Hepatocyte (in vitro differentiated cells): ENCODE measurements around the gene LAMA3. TPM values are rescaled to one million over a fixed set of nuclear protein-coding genes. Genes with fewer than 3 reads are reported as not detected.
A peak's percentile ranks its signal among the peaks of the same experiment; 100 is the strongest.

ENCODE experiments used
- DNase-seq: peaks from one replicate; pipeline ENCODE4 v3.0.0-alpha.2; 2016; ENCODE audit warnings: low spot score
- H2AFZ ChIP-seq: fragments of 200-600 bp; sonication (generic); 2 replicates; pipeline ENCODE4 v1.6.0; 2016; ENCODE audit warnings: antibody characterized with exemption, mild to moderate bottlenecking
- H3K27ac ChIP-seq: fragments of 200-600 bp; sonication (generic); 2 replicates; pipeline ENCODE4 v1.5.1; 2016; ENCODE audit warnings: mild to moderate bottlenecking
- H3K27me3 ChIP-seq: fragments of 200-600 bp; sonication (generic); 2 replicates; pipeline ENCODE4 v1.6.1; 2016
- H3K36me3 ChIP-seq: fragments of 200-600 bp; sonication (generic); replicated peaks from 2 replicates; pipeline ENCODE4 v1.5.1; 2016; ENCODE audit warnings: low read depth; ENCODE audit not compliant: insufficient read depth
- H3K4me1 ChIP-seq: fragments of 200-600 bp; sonication (generic); 2 replicates; pipeline ENCODE4 v1.5.1; 2016; ENCODE audit warnings: mild to moderate bottlenecking, moderate library complexity; ENCODE audit not compliant: insufficient read depth
- H3K4me2 ChIP-seq: fragments of 200-600 bp; sonication (generic); 2 replicates; pipeline ENCODE4 v1.6.0; 2016
- H3K4me3 ChIP-seq: fragments of 200-600 bp; sonication (generic); 2 replicates; pipeline ENCODE4 v1.5.1; 2016; ENCODE audit warnings: mild to moderate bottlenecking
- H3K79me2 ChIP-seq: fragments of 200-600 bp; sonication (generic); 2 replicates; pipeline ENCODE4 v1.6.0; 2017; ENCODE audit warnings: mild to moderate bottlenecking
- H3K9me2 ChIP-seq: fragments of 200-600 bp; sonication (generic); replicated peaks from 2 replicates; pipeline ENCODE4 v1.6.0; 2017; ENCODE audit warnings: mild to moderate bottlenecking; ENCODE audit not compliant: insufficient read depth
- H3K9me3 ChIP-seq: fragments of 200-600 bp; sonication (generic); 2 replicates; pipeline ENCODE4 v1.5.1; 2016; ENCODE audit warnings: low read depth, mild to moderate bottlenecking
- H4K20me1 ChIP-seq: fragments of 200-600 bp; sonication (generic); 2 replicates; pipeline ENCODE4 v1.6.0; 2016; ENCODE audit warnings: mild to moderate bottlenecking; ENCODE audit not compliant: insufficient read depth, poor library complexity, severe bottlenecking
- EZH2 ChIP-seq: fragments of 200-600 bp; sonication (generic); IDR thresholded peaks from 2 replicates; pipeline ENCODE4 v1.6.1; 2016; ENCODE audit warnings: antibody characterized with exemption, mild to moderate bottlenecking, borderline replicate concordance
- EZH2phosphoT487 ChIP-seq: fragments of 200-600 bp; sonication (generic); IDR thresholded peaks from one replicate; pipeline ENCODE4 v1.6.1; 2018; ENCODE audit warnings: antibody characterized with exemption, mild to moderate bottlenecking, low read depth, moderate library complexity; ENCODE audit not compliant: unreplicated experiment, severe bottlenecking
- WGBS: methylation state at CpG from one replicate; pipeline ENCODE4 v1.1.6; 2016; ENCODE audit warnings: low lambda C conversion rate; ENCODE audit errors: missing lambda C conversion rate; 5-methylcytosine and 5-hydroxymethylcytosine counted together
- polyA plus RNA-seq: library from polyadenylated mRNA; unstranded; fragments of >200 nt; fragmentation: Nextera tagmentation; extraction: Ambion mirVana; gene quantifications from 2 replicates; pipeline ENCODE4 v1.2.1, GENCODE V29; 2016
- total RNA-seq: library from RNA; depleted of rRNA; stranded (reverse); fragments of >200 nt; gene quantifications from 2 replicates; pipeline ENCODE4 v1.2.3, GENCODE V29; 2014
- TF ChIP-seq, protein P1 (sequence below): fragments of 200-600 bp; sonication (generic); IDR thresholded peaks from 2 replicates; pipeline ENCODE4 v1.5.1; 2016; ENCODE audit warnings: antibody characterized with exemption, mild to moderate bottlenecking; ENCODE audit not compliant: poor library complexity

LAMA3 gene
- total and polyA plus RNA-seq, 2 experiments from 2014 or later, result 29.9 to 52.1 TPM

DNA sequence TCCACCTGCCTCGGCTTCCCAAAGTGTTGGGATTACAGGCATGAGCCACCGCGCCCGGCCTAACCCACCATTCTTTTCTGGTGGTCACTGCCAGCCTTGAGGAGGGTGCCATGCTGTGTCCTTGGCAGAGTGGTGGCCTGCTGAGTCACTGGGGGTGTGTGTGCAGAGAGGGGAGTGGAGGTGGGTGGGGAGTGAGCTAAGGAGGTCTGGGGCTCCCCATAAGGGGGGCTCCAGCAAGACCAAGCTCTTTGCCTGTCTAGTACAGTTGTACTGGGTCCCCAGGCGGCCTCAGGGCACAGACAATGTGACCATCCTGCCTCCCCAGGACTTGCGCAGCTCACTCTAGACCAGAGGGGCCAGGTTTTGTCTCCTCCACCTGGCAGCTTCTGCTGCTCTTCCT is 36.1 kb downstream of the LAMA3 start:
- H3K4me3 ChIP-seq, result no peak overlapping the region
- TF ChIP-seq EZH2phosphoT487 (no peak), EZH2 (no peak)
- TF ChIP-seq, protein P1, sequence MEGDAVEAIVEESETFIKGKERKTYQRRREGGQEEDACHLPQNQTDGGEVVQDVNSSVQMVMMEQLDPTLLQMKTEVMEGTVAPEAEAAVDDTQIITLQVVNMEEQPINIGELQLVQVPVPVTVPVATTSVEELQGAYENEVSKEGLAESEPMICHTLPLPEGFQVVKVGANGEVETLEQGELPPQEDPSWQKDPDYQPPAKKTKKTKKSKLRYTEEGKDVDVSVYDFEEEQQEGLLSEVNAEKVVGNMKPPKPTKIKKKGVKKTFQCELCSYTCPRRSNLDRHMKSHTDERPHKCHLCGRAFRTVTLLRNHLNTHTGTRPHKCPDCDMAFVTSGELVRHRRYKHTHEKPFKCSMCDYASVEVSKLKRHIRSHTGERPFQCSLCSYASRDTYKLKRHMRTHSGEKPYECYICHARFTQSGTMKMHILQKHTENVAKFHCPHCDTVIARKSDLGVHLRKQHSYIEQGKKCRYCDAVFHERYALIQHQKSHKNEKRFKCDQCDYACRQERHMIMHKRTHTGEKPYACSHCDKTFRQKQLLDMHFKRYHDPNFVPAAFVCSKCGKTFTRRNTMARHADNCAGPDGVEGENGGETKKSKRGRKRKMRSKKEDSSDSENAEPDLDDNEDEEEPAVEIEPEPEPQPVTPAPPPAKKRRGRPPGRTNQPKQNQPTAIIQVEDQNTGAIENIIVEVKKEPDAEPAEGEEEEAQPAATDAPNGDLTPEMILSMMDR, result no peak
- no peaks in the 10 kb centered on the region for H4K20me1 ChIP-seq
- H2AFZ ChIP-seq, result no peak overlapping the region
- H3K79me2 ChIP-seq, result no peaks in the 10 kb centered on the region
- H3K4me1 ChIP-seq, result peaks cover 31% of the 10 kb centered on the region
- no peaks in the 10 kb centered on the region for H3K36me3 ChIP-seq
- WGBS, result 88% methylated on average over 6 of the region's 6 CpGs
- H3K4me2 ChIP-seq, result no peak overlapping the region
- H3K27me3 ChIP-seq, result no peaks in the 10 kb centered on the region
- no peaks in the 10 kb centered on the region for H3K9me2 ChIP-seq
- DNase-seq, result no peak
- H3K9me3 ChIP-seq, result no peaks in the 10 kb centered on the region
- H3K27ac ChIP-seq, result peak overlapping the region; percentile 67

DNA sequence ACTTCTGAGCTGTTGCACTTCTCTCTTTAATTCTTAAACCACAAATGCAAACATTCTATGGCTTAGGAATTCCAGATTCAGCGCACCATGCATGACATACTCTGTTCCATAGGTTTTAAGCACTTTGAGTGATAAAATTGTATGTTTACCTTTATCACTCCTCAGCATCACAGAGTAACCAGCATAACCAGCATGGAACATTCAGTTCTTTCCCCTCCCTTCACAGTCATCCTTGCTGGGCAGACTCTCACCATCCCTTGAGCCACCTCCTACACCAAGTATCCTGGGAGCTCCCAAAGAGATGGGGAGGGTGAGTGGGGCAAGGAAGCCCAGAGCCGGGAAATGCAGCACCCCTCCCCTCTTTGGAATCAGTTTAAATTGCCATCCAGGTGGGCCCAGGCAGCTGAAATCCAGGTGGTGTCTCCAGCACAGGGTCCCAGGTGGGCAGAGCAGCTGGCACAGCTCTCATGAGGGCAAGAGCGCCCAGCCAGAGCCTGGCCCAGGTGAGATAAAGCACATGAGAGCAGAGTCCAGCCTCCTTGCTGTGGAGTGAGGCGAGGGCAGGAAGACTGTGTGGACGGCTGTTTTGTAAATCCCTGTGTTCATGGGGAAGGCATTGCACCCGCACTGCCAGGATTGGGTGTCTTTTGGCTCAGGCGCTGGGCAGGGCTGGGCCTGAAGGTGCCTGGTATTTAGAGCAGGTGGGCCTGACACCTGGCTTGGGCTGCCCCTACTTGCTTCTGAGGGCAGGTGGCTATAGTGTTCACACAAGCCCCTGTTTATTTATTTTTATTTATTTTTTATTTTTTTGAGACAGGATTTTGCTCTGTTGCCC is 36.8 kb downstream of the LAMA3 start:
- Histone ChIP-seq H3K4me2 (no peak overlapping the region), H3K36me3 (no peaks in the 10 kb centered on the region), H4K20me1 (no peaks in the 10 kb centered on the region), H3K4me1 (peaks cover 37% of the 10 kb centered on the region), H3K27ac (peak overlapping the region; percentile 67), H3K9me2 (no peaks in the 10 kb centered on the region), H2AFZ (no peak overlapping the region), H3K9me3 (no peaks in the 10 kb centered on the region), H3K27me3 (no peaks in the 10 kb centered on the region), H3K79me2 (no peaks in the 10 kb centered on the region), H3K4me3 (no peak overlapping the region)
- 77% methylated on average over 7 of the region's 7 CpGs for WGBS
- no peak for DNase-seq
- TF ChIP-seq EZH2phosphoT487 (no peak), EZH2 (no peak)
- TF ChIP-seq, protein P1, result no peak

DNA sequence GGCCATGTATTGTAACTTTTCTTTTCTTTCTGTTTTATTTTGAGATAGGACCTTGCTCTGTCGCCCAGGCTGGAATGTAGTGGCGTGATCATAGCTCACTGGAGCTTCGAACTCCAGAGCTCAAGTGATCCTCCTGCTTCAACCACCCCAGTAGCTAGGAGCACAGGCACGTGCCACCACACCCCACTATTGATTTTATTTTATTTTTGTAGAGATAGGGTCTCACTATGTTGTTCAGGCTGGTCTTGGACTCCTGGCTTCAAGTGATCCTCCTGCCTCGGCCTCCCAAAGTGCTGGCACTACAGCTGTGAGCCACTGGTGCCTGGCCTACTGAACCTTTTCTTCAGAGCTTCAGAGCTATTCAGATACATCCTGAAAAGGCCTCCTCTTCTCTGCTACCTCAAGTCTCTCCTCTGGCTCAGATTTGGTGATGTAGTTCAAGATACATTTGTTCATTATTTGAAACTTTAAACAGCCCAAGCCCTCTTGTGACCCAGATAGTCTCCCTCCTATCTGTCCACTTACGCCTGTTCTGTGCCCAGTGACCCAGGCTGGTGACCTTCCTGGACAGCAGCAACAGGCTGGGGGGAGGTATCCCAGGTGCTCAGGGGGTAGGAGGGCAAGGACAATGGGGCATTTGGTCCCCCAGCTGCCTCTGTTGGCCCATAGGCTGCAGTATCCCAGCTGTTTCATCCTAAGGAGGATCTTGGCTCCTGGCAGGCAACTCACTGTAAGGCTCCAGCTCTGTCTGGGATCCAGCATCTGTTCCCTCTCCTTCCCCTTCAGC is 38.6 kb downstream of the LAMA3 start:
- Histone ChIP-seq H3K27me3 (no peaks in the 10 kb centered on the region), H3K4me3 (no peak overlapping the region), H3K4me1 (peaks cover 37% of the 10 kb centered on the region), H3K36me3 (no peaks in the 10 kb centered on the region), H3K79me2 (no peaks in the 10 kb centered on the region), H3K9me3 (no peaks in the 10 kb centered on the region), H2AFZ (no peak overlapping the region), H3K9me2 (no peaks in the 10 kb centered on the region), H3K4me2 (no peak overlapping the region), H3K27ac (no peak overlapping the region), H4K20me1 (no peaks in the 10 kb centered on the region)
- no peak for TF ChIP-seq EZH2
- TF ChIP-seq, protein P1, result no peak
- no peak for TF ChIP-seq EZH2phosphoT487
- WGBS, result 98% methylated on average over 6 of the region's 6 CpGs
- DNase-seq, result no peak
